ENCODE data around the gene PRICKLE1. TPM values are rescaled to one million over a fixed set of nuclear protein-coding genes. Genes with fewer than 3 reads are reported as not detected.

Gene PRICKLE1
- total RNA-seq, 1 experiment from 2014 or later = 20.1 TPM

- no peaks in the 10 kb centered on the region for H3K27me3 ChIP-seq (ENCODE audit: control insufficient read depth, insufficient read depth, low read length)
- no peak overlapping the region for H3K27ac ChIP-seq (ENCODE audit: low read length)
- no TSS peak for BruUV-seq (replicated peaks)
- DNase-seq (ENCODE audit: low read depth, low spot score) = no peak
- no peaks in the 10 kb centered on the region for H3K4me1 ChIP-seq (ENCODE audit: control insufficient read depth, insufficient read depth, low read length)
- in situ Hi-C loops (cut with HindIII; ENCODE audit: low pct_unique_long_range_greater_than_20kb, low sequenced_read_pairs) = no loop called here
- intact Hi-C loops (cut with micrococcal nuclease; ENCODE audit: unreplicated experiment) = no loop called here
- POLR2A ChIA-PET = no interaction called here
- no peak overlapping the region for H3K4me3 ChIP-seq (ENCODE audit: low read depth in 2 of 2, low read length in 2 of 2)
- no peaks in the 10 kb centered on the region for H3K36me3 ChIP-seq (ENCODE audit: control insufficient read depth, insufficient read depth, low read length)
- CTCF ChIA-PET = no interaction called here
- no peak for TF ChIP-seq REST (IDR thresholded peaks at IDR 0.05; ENCODE audit: insufficient read depth in 1 of 2, low read depth in 2 of 2, low read length in 1 of 2)
- no peak for TF ChIP-seq TCF7L2 (IDR thresholded peaks at IDR 0.05; ENCODE audit: low read depth, low read length)
- TF ChIP-seq SIN3A (IDR thresholded peaks at IDR 0.05; ENCODE audit: borderline replicate concordance, insufficient read depth, low read depth, low read length) = no peak
- TF ChIP-seq CTCF (IDR thresholded peaks at IDR 0.05) = no peak
- TF ChIP-seq POLR2AphosphoS5 (IDR thresholded peaks at IDR 0.05; ENCODE audit: low read depth, low read length) = no peak
- no peaks in the 10 kb centered on the region for H3K9me3 ChIP-seq (ENCODE audit: control insufficient read depth, insufficient read depth, low read depth, low read length)
- no peak for ATAC-seq
Measured at GRCh38 chr12:42603246-42603990, 13.9 kb upstream of the PRICKLE1 start.

GRCh38 chr12:42593874-42594273 is 4.3 kb upstream of the PRICKLE1 start:
- in situ Hi-C loops (cut with HindIII; ENCODE audit: low pct_unique_long_range_greater_than_20kb, low sequenced_read_pairs) = no loop called here
- no peaks in the 10 kb centered on the region for H3K36me3 ChIP-seq (ENCODE audit: control insufficient read depth, insufficient read depth, low read length)
- intact Hi-C loops (cut with micrococcal nuclease; ENCODE audit: unreplicated experiment) = loop anchor here (10.0 kb wide), 1 partner anchor 201 kb away; no protein-coding TSS in a partner anchor
- peaks cover 7% of the 10 kb centered on the region; the same call in 1 of the 2 replicates for H3K4me1 ChIP-seq (ENCODE audit: control insufficient read depth, insufficient read depth, low read length)
- TF ChIP-seq REST (IDR thresholded peaks at IDR 0.05; ENCODE audit: insufficient read depth in 1 of 2, low read depth in 2 of 2, low read length in 1 of 2) (no peak), TCF7L2 (IDR thresholded peaks at IDR 0.05; ENCODE audit: low read depth, low read length) (no peak; the same call in 1 of the 2 replicates), CTCF (IDR thresholded peaks at IDR 0.05) (no peak), POLR2AphosphoS5 (IDR thresholded peaks at IDR 0.05; ENCODE audit: low read depth, low read length) (no peak), SIN3A (IDR thresholded peaks at IDR 0.05; ENCODE audit: borderline replicate concordance, insufficient read depth, low read depth, low read length) (no peak)
- ATAC-seq = no peak
- DNase-seq (ENCODE audit: low read depth, low spot score) = no peak
- CTCF ChIA-PET = no interaction called here
- POLR2A ChIA-PET = interaction anchor here (0.5 kb wide), 1 partner anchor 12 kb away, joined by 7 read pairs; no protein-coding TSS in a partner anchor
- peaks cover 9% of the 10 kb centered on the region for H3K27me3 ChIP-seq (ENCODE audit: control insufficient read depth, insufficient read depth, low read length)
- H3K9me3 ChIP-seq (ENCODE audit: control insufficient read depth, insufficient read depth, low read depth, low read length) = no peaks in the 10 kb centered on the region
- no peak overlapping the region for H3K27ac ChIP-seq (ENCODE audit: low read length)
- no peak overlapping the region for H3K4me3 ChIP-seq (ENCODE audit: low read depth in 2 of 2, low read length in 2 of 2)
- BruUV-seq (replicated peaks) = no TSS peak
